HG03103 (cell line): ENCODE measurements around the gene ASPG.

Source experiments
- ATAC-seq: cut with Tn5 transposase; IDR thresholded peaks from one replicate; pipeline ENCODE4 v1.9.1; 2021; ENCODE audit warnings: low read depth; ENCODE audit not compliant: unreplicated experiment

The ASPG gene

GRCh38 chr14:104115131-104115600 is 29.7 kb downstream of the ASPG start:
- ATAC-seq = no peak

- ATAC-seq = no peak
Measured at GRCh38 chr14:104115691-104116287, 30.3 kb downstream of the ASPG start.

GRCh38 chr14:104116288-104116755 is 30.8 kb downstream of the ASPG start:
- ATAC-seq = no peak

- ATAC-seq = no peak
Measured at GRCh38 chr14:104116756-104117340, 31.3 kb downstream of the ASPG start.

GRCh38 chr14:104117341-104118005 is 32.0 kb downstream of the ASPG start:
- ATAC-seq = no peak

- ATAC-seq = no peak
Measured at GRCh38 chr14:104118006-104118844, 32.7 kb downstream of the ASPG start.

- no peak for ATAC-seq
Measured at GRCh38 chr14:104119119-104119487, 33.6 kb downstream of the ASPG start.

GRCh38 chr14:104119488-104120251 is 34.2 kb downstream of the ASPG start:
- no peak for ATAC-seq

- no peak for ATAC-seq
Measured at GRCh38 chr14:104120281-104120741, 34.8 kb downstream of the ASPG start.

GRCh38 chr14:104121142-104121541 is 35.6 kb downstream of the ASPG start:
- ATAC-seq = no peak

GRCh38 chr14:104123879-104124278 is 38.4 kb downstream of the ASPG start:
- no peak for ATAC-seq

GRCh38 chr14:104125011-104125410 is 39.5 kb downstream of the ASPG start:
- no peak for ATAC-seq

- no peak for ATAC-seq
Measured at GRCh38 chr14:104126753-104127152, 41.3 kb downstream of the ASPG start.

- no peak for ATAC-seq
Measured at GRCh38 chr14:104128981-104129380, 43.5 kb downstream of the ASPG start.

GRCh38 chr14:104129556-104129955 is 44.1 kb downstream of the ASPG start:
- no peak for ATAC-seq

- ATAC-seq = no peak
Measured at GRCh38 chr14:104130974-104131651, 45.6 kb downstream of the ASPG start.

- ATAC-seq = no peak
Measured at GRCh38 chr14:104131968-104132732, 46.6 kb downstream of the ASPG start.

GRCh38 chr14:104132981-104133380 is 47.5 kb downstream of the ASPG start:
- ATAC-seq = no peak

GRCh38 chr14:104133496-104133895 is 48.0 kb downstream of the ASPG start:
- ATAC-seq = no peak
